AG04449 (cell line): Measurements from ENCODE around the gene NELL1.

Experiments
- CTCF ChIA-PET: fragments of 350-600 bp; formaldehyde crosslinking; extraction: SDS; loops from one replicate; lab custom pipeline; 2021; ENCODE audit warnings: antibody characterized with exemption; lab: Yijun Ruan, JAX
- POLR2A ChIA-PET: fragments of 400-600, 350-600 bp; formaldehyde crosslinking; extraction: SDS; loops from one replicate; lab custom pipeline; 2020; ENCODE audit warnings: antibody characterized with exemption, inconsistent platforms; lab: Yijun Ruan, JAX
- DNase-seq: peaks from one replicate; pipeline ENCODE4 v3.0.0-alpha.2; 2010; ENCODE audit warnings: low read depth, low spot score
- H3K4me3 ChIP-seq: 2 replicates; pipeline ENCODE4 v1.5.1; 2011; ENCODE audit warnings: low read depth, mild to moderate bottlenecking, control low read depth, low read length
- TF ChIP-seq, protein P1 (sequence below): IDR thresholded peaks from one replicate; pipeline ENCODE4 v1.5.1; 2011; ENCODE audit warnings: mild to moderate bottlenecking, moderate library complexity, low read length, control low read depth, inconsistent platforms; ENCODE audit not compliant: insufficient read depth; ENCODE audit errors: missing control alignments

NELL1 gene

DNA sequence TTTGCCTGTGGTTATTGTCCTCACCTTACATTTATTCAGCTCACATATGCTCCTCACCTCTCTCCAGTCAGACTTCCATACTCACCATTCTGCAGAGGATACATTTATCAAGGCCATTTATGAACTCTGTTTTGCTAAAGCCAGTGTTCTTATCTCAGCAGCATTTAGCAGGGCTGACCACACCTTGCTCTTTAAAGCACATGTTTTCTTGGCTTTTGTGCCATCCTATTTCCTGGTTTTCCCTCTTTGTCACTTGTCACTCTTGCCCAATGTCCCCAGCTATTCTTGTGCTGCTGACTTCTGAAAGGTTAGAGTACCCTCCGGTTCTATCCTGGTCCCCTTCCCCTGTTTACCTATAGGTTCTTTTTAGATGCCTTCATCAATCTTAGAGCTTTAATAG lies 446.6 kb downstream of the NELL1 start:
- DNase-seq, result no peak
- POLR2A ChIA-PET, result no interaction called here
- H3K4me3 ChIP-seq, result no peak overlapping the region
- CTCF ChIA-PET, result no interaction called here
- TF ChIP-seq, protein P1, sequence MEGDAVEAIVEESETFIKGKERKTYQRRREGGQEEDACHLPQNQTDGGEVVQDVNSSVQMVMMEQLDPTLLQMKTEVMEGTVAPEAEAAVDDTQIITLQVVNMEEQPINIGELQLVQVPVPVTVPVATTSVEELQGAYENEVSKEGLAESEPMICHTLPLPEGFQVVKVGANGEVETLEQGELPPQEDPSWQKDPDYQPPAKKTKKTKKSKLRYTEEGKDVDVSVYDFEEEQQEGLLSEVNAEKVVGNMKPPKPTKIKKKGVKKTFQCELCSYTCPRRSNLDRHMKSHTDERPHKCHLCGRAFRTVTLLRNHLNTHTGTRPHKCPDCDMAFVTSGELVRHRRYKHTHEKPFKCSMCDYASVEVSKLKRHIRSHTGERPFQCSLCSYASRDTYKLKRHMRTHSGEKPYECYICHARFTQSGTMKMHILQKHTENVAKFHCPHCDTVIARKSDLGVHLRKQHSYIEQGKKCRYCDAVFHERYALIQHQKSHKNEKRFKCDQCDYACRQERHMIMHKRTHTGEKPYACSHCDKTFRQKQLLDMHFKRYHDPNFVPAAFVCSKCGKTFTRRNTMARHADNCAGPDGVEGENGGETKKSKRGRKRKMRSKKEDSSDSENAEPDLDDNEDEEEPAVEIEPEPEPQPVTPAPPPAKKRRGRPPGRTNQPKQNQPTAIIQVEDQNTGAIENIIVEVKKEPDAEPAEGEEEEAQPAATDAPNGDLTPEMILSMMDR, result no peak

DNA sequence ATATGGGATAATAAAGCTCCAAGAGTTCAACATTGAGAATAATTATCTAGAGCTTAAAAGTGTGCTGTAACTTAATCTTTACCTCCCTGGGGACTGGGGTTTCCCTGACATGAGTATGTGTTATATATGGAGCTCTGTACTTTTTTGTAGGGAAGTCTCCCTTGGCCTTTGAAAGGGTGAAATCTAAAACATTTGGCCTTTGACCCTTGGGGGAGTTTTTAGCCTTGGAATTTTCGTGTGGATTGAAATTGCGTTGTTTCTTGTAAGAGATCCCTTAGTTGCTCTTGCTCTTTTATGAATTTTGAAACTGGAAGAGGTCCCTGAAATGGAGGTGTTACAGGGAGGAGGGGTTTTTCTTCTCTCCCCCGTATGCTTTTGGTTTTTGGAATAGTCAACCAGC lies 450.0 kb downstream of the NELL1 start:
- TF ChIP-seq, protein P1, result no peak
- no peak overlapping the region for H3K4me3 ChIP-seq
- DNase-seq, result no peak
- ChIA-PET CTCF (no interaction called here), POLR2A (no interaction called here)

DNA sequence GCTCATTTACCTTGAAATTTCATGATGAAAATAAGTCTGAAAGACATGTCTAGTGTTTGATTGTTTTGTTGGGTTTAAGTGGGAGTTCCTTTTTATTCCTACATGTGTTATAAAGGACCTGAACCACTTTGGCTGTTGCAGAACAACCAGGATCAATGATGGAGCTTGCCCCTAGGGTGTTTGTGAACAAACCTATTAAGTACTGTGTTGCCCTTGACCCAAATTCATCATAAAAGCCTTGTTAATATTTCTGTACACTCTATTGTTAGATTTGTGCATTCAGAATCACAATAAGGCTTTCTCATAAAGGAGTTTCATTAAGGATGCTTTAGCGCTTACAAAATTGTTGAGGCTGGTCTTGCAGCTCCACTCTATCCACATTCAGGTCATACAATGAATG lies 452.6 kb downstream of the NELL1 start:
- POLR2A ChIA-PET, result no interaction called here
- TF ChIP-seq, protein P1, result no peak
- DNase-seq, result no peak
- H3K4me3 ChIP-seq, result no peak overlapping the region
- CTCF ChIA-PET, result no interaction called here

DNA sequence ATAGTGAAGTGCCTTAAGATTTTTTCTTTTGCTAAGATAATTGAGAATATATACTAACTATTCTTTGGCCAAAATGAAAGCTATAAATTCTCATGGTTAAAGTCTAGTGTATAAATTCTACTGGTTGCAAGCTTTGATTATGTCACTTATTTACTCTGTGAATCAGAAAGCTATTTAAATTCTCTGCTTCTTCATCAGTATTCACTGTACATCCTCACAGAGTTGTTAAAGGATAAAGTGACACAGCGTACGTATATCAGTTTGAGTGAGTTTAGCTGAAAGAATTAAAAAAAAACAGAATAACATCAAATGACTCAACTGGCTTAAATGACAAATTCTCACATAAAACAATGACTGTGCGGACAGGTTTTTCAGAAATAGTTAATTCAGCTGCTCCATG lies 453.1 kb downstream of the NELL1 start:
- ChIA-PET CTCF (no interaction called here), POLR2A (no interaction called here)
- no peak for DNase-seq
- TF ChIP-seq, protein P1, result no peak
- H3K4me3 ChIP-seq, result no peak overlapping the region

DNA sequence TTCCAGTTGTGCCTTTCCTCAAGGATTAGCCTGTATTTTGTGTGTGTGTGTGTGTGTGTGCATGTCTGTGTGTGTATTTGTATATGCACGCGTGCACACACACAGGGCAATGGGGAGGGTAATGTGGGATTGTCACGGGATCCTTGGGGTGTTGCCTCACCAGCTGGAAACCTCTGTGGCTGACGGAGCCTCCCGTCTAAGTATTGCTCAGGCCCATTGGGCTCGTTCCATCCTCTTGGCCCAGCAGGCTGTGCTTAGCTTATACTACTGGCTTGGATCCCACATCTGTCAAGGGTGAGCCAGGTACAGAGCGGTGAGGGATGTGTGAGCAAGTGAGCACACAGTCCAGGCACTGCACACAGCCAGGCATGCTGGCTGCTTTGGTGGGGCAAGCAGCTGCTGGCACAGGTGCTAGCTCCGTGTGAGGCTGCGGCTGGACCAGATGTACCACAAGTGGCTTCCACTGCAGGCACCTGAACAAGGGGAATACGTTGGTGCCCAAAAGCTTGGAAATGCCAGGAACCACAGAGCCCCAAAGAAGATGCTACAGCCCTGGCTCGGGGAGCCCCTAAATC lies 462.8 kb downstream of the NELL1 start:
- ChIA-PET POLR2A (no interaction called here), CTCF (no interaction called here)
- no peak for DNase-seq
- H3K4me3 ChIP-seq, result no peak overlapping the region
- TF ChIP-seq, protein P1, result no peak

DNA sequence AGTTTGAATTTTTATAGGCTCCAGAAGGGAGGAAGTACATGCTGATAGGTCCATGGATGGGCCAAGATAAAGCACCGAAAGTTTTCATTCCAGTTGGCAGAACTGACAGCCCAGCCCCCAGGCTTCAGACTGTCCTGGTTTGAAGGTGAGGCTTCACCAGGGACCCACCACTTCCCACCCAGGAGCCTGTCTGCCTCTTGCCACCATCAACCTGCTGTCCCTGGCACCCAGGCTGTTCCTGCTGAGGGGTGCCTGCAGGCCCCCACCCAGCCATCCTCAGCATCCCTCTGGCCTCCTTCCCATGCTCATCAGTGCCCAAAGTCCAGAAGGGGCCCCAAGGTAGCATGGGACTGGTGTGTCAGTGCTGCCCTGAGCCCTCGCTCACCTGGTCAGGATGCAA lies 463.9 kb downstream of the NELL1 start:
- no peak overlapping the region for H3K4me3 ChIP-seq
- TF ChIP-seq, protein P1, result no peak
- ChIA-PET POLR2A (no interaction called here), CTCF (no interaction called here)
- DNase-seq, result no peak
